GM19240 (cell line): Measurements from ENCODE around the gene IMMP2L.

Source experiments
- DNase-seq: peaks from one replicate; pipeline ENCODE4 v3.0.0; 2011; ENCODE audit warnings: low spot score; ENCODE audit not compliant: insufficient read length

Gene IMMP2L

GRCh38 chr7:111394891-111395290 is 167.4 kb downstream of the IMMP2L start:
- no peak for DNase-seq

- no peak for DNase-seq
Measured at GRCh38 chr7:111393011-111393754, 169.1 kb downstream of the IMMP2L start.

- no peak for DNase-seq
Measured at GRCh38 chr7:111392294-111392693, 170.0 kb downstream of the IMMP2L start.

GRCh38 chr7:111390000-111390399 is 172.3 kb downstream of the IMMP2L start:
- no peak for DNase-seq

- no peak for DNase-seq
Measured at GRCh38 chr7:111388912-111389311, 173.4 kb downstream of the IMMP2L start.

- DNase-seq: no peak
Measured at GRCh38 chr7:111388016-111388415, 174.3 kb downstream of the IMMP2L start.

GRCh38 chr7:111384065-111384891 is 178.0 kb downstream of the IMMP2L start:
- DNase-seq: no peak

- DNase-seq: no peak
Measured at GRCh38 chr7:111383133-111383532, 179.2 kb downstream of the IMMP2L start.

GRCh38 chr7:111381590-111381989 is 180.7 kb downstream of the IMMP2L start:
- DNase-seq: no peak

- no peak for DNase-seq
Measured at GRCh38 chr7:111380945-111381344, 181.3 kb downstream of the IMMP2L start.

- no peak for DNase-seq
Measured at GRCh38 chr7:111374027-111374426, 188.3 kb downstream of the IMMP2L start.

GRCh38 chr7:111371437-111371836 is 190.9 kb downstream of the IMMP2L start:
- no peak for DNase-seq

GRCh38 chr7:111370002-111370401 is 192.3 kb downstream of the IMMP2L start:
- no peak for DNase-seq

GRCh38 chr7:111368381-111369065 is 193.8 kb downstream of the IMMP2L start:
- no peak for DNase-seq

- DNase-seq: no peak
Measured at GRCh38 chr7:111364413-111364812, 197.9 kb downstream of the IMMP2L start.

- DNase-seq: no peak
Measured at GRCh38 chr7:111363099-111363498, 199.2 kb downstream of the IMMP2L start.

GRCh38 chr7:111362506-111363054 is 199.7 kb downstream of the IMMP2L start:
- DNase-seq: no peak

- DNase-seq: no peak
Measured at GRCh38 chr7:111358915-111359314, 203.4 kb downstream of the IMMP2L start.

- DNase-seq: no peak
Measured at GRCh38 chr7:111357691-111358090, 204.6 kb downstream of the IMMP2L start.

- no peak for DNase-seq
Measured at GRCh38 chr7:111356941-111357340, 205.4 kb downstream of the IMMP2L start.

GRCh38 chr7:111352319-111352718 is 210.0 kb downstream of the IMMP2L start:
- DNase-seq: no peak

GRCh38 chr7:111346219-111346618 is 216.1 kb downstream of the IMMP2L start:
- no peak for DNase-seq
